ENCODE data around the gene UQCR10. TPM values are rescaled to one million over a fixed set of nuclear protein-coding genes. Genes with fewer than 3 reads are reported as not detected.

Gene UQCR10
- total RNA-seq, 2 experiments from 2014 or later = 83.6 to 84.2 TPM

- ATAC-seq (ENCODE audit: low read depth) (no peak), DNase-seq (no peak)
- Mint-ChIP-seq H3K27me3 (peaks cover 2% of the 10 kb centered on the region), H3K9me3 (no peaks in the 10 kb centered on the region), H3K4me3 (no peak overlapping the region), H3K36me3 (peaks cover 5% of the 10 kb centered on the region), H3K27ac (no peak overlapping the region), H3K4me1 (no peaks in the 10 kb centered on the region)
- POLR2A ChIA-PET = no interaction called here
These were observed 17.5 kb downstream of the UQCR10 start for GRCh38 chr22:29784451-29785361.

- no peak for DNase-seq
- Mint-ChIP-seq H3K9me3 (no peaks in the 10 kb centered on the region), H3K27me3 (peaks cover 2% of the 10 kb centered on the region), H3K27ac (no peak overlapping the region), H3K4me3 (no peak overlapping the region), H3K36me3 (peaks cover 6% of the 10 kb centered on the region), H3K4me1 (no peaks in the 10 kb centered on the region)
- ATAC-seq (ENCODE audit: low read depth) = no peak
- POLR2A ChIA-PET = no interaction called here
These were observed 18.9 kb downstream of the UQCR10 start for GRCh38 chr22:29786031-29786430.

GRCh38 chr22:29787371-29787980 is 20.3 kb downstream of the UQCR10 start:
- Mint-ChIP-seq H3K4me3 (no peak overlapping the region), H3K27me3 (no peaks in the 10 kb centered on the region), H3K4me1 (no peaks in the 10 kb centered on the region), H3K36me3 (peaks cover 10% of the 10 kb centered on the region), H3K9me3 (no peaks in the 10 kb centered on the region), H3K27ac (peak overlapping the region; percentile 51)
- no peak for ATAC-seq (ENCODE audit: low read depth)
- POLR2A ChIA-PET = no interaction called here
- DNase-seq = no peak

- Mint-ChIP-seq H3K27me3 (no peaks in the 10 kb centered on the region), H3K4me3 (no peak overlapping the region), H3K9me3 (no peaks in the 10 kb centered on the region), H3K27ac (no peak overlapping the region), H3K36me3 (peaks cover 10% of the 10 kb centered on the region), H3K4me1 (no peaks in the 10 kb centered on the region)
- POLR2A ChIA-PET = no interaction called here
- DNase-seq (no peak), ATAC-seq (ENCODE audit: low read depth) (no peak)
These were observed 21.4 kb downstream of the UQCR10 start for GRCh38 chr22:29788339-29789279.

- H3K4me3 Mint-ChIP-seq = no peak overlapping the region
- H3K36me3 Mint-ChIP-seq = peaks cover 10% of the 10 kb centered on the region
- H3K27me3 Mint-ChIP-seq = no peaks in the 10 kb centered on the region
- H3K9me3 Mint-ChIP-seq = no peaks in the 10 kb centered on the region
- H3K27ac Mint-ChIP-seq = no peak overlapping the region
- no peaks in the 10 kb centered on the region for H3K4me1 Mint-ChIP-seq
- POLR2A ChIA-PET = no interaction called here
- ATAC-seq (ENCODE audit: low read depth) (no peak), DNase-seq (no peak)
These were observed 22.9 kb downstream of the UQCR10 start for GRCh38 chr22:29790061-29790460.

GRCh38 chr22:29793396-29793795 is 26.2 kb downstream of the UQCR10 start:
- Mint-ChIP-seq H3K27ac (no peak overlapping the region), H3K4me3 (no peak overlapping the region), H3K36me3 (peaks cover 10% of the 10 kb centered on the region), H3K4me1 (peaks cover 12% of the 10 kb centered on the region), H3K9me3 (no peaks in the 10 kb centered on the region), H3K27me3 (no peaks in the 10 kb centered on the region)
- POLR2A ChIA-PET = no interaction called here
- DNase-seq (no peak), ATAC-seq (ENCODE audit: low read depth) (no peak)

- H3K4me3 Mint-ChIP-seq = no peak overlapping the region
- DNase-seq (no peak), ATAC-seq (ENCODE audit: low read depth) (no peak)
- no peak overlapping the region for H3K27ac Mint-ChIP-seq
- peaks cover 19% of the 10 kb centered on the region for H3K4me1 Mint-ChIP-seq
- peaks cover 16% of the 10 kb centered on the region for H3K36me3 Mint-ChIP-seq
- H3K27me3 Mint-ChIP-seq = no peaks in the 10 kb centered on the region
- H3K9me3 Mint-ChIP-seq = no peaks in the 10 kb centered on the region
- POLR2A ChIA-PET = no interaction called here
These were observed 28.5 kb downstream of the UQCR10 start for GRCh38 chr22:29795663-29796062.

GRCh38 chr22:29797351-29797750 is 30.2 kb downstream of the UQCR10 start:
- Mint-ChIP-seq H3K27me3 (no peaks in the 10 kb centered on the region), H3K9me3 (no peaks in the 10 kb centered on the region), H3K4me3 (no peak overlapping the region), H3K4me1 (peaks cover 19% of the 10 kb centered on the region), H3K36me3 (peaks cover 22% of the 10 kb centered on the region), H3K27ac (peak overlapping the region; percentile 54)
- ATAC-seq (ENCODE audit: low read depth) (peak; percentile 49), DNase-seq (no peak)
- POLR2A ChIA-PET = interaction anchor here (0.7 kb wide), 1 partner anchor 254 kb away, joined by 4 read pairs; no protein-coding TSS in a partner anchor

- Mint-ChIP-seq H3K4me1 (peaks cover 19% of the 10 kb centered on the region), H3K27ac (peak overlapping the region; percentile 78), H3K36me3 (peaks cover 20% of the 10 kb centered on the region), H3K4me3 (no peak overlapping the region), H3K9me3 (no peaks in the 10 kb centered on the region), H3K27me3 (no peaks in the 10 kb centered on the region)
- POLR2A ChIA-PET = no interaction called here
- DNase-seq = no peak
- no peak for ATAC-seq (ENCODE audit: low read depth)
These were observed 31.1 kb downstream of the UQCR10 start for GRCh38 chr22:29798318-29798717.

GRCh38 chr22:29798801-29799200 is 31.6 kb downstream of the UQCR10 start:
- POLR2A ChIA-PET = no interaction called here
- Mint-ChIP-seq H3K4me3 (no peak overlapping the region), H3K36me3 (peaks cover 23% of the 10 kb centered on the region), H3K27ac (peak overlapping the region; percentile 78), H3K9me3 (no peaks in the 10 kb centered on the region), H3K27me3 (no peaks in the 10 kb centered on the region), H3K4me1 (peaks cover 19% of the 10 kb centered on the region)
- ATAC-seq (ENCODE audit: low read depth) (no peak), DNase-seq (no peak)

- no peaks in the 10 kb centered on the region for H3K9me3 Mint-ChIP-seq
- no peak for ATAC-seq (ENCODE audit: low read depth)
- POLR2A ChIA-PET = no interaction called here
- no peak for DNase-seq
- H3K27ac Mint-ChIP-seq = no peak overlapping the region
- no peaks in the 10 kb centered on the region for H3K27me3 Mint-ChIP-seq
- no peak overlapping the region for H3K4me3 Mint-ChIP-seq
- H3K36me3 Mint-ChIP-seq = peaks cover 23% of the 10 kb centered on the region
- peaks cover 19% of the 10 kb centered on the region for H3K4me1 Mint-ChIP-seq
These were observed 32.1 kb downstream of the UQCR10 start for GRCh38 chr22:29799217-29799680.

- POLR2A ChIA-PET = no interaction called here
- Mint-ChIP-seq H3K27me3 (no peaks in the 10 kb centered on the region), H3K9me3 (no peaks in the 10 kb centered on the region), H3K36me3 (peaks cover 25% of the 10 kb centered on the region), H3K4me1 (peaks cover 19% of the 10 kb centered on the region), H3K4me3 (no peak overlapping the region), H3K27ac (no peak overlapping the region)
- DNase-seq = no peak
- ATAC-seq (ENCODE audit: low read depth) = no peak
These were observed 34.0 kb downstream of the UQCR10 start for GRCh38 chr22:29801153-29801552.

- peaks cover 25% of the 10 kb centered on the region for H3K36me3 Mint-ChIP-seq
- H3K9me3 Mint-ChIP-seq = no peaks in the 10 kb centered on the region
- no peak overlapping the region for H3K4me3 Mint-ChIP-seq
- no peaks in the 10 kb centered on the region for H3K27me3 Mint-ChIP-seq
- ATAC-seq (ENCODE audit: low read depth) = no peak
- no peak overlapping the region for H3K27ac Mint-ChIP-seq
- peaks cover 19% of the 10 kb centered on the region for H3K4me1 Mint-ChIP-seq
- DNase-seq = no peak
- POLR2A ChIA-PET = no interaction called here
These were observed 34.6 kb downstream of the UQCR10 start for GRCh38 chr22:29801796-29802195.
